ENCODE data around the gene AGMAT. TPM values are rescaled to one million over a fixed set of nuclear protein-coding genes. Genes with fewer than 3 reads are reported as not detected.
A peak's percentile ranks its signal among the peaks of the same experiment; 100 is the strongest.

The AGMAT gene, protein sequence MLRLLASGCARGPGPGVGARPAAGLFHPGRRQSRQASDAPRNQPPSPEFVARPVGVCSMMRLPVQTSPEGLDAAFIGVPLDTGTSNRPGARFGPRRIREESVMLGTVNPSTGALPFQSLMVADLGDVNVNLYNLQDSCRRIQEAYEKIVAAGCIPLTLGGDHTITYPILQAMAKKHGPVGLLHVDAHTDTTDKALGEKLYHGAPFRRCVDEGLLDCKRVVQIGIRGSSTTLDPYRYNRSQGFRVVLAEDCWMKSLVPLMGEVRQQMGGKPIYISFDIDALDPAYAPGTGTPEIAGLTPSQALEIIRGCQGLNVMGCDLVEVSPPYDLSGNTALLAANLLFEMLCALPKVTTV
- not detected for total RNA-seq

DNA sequence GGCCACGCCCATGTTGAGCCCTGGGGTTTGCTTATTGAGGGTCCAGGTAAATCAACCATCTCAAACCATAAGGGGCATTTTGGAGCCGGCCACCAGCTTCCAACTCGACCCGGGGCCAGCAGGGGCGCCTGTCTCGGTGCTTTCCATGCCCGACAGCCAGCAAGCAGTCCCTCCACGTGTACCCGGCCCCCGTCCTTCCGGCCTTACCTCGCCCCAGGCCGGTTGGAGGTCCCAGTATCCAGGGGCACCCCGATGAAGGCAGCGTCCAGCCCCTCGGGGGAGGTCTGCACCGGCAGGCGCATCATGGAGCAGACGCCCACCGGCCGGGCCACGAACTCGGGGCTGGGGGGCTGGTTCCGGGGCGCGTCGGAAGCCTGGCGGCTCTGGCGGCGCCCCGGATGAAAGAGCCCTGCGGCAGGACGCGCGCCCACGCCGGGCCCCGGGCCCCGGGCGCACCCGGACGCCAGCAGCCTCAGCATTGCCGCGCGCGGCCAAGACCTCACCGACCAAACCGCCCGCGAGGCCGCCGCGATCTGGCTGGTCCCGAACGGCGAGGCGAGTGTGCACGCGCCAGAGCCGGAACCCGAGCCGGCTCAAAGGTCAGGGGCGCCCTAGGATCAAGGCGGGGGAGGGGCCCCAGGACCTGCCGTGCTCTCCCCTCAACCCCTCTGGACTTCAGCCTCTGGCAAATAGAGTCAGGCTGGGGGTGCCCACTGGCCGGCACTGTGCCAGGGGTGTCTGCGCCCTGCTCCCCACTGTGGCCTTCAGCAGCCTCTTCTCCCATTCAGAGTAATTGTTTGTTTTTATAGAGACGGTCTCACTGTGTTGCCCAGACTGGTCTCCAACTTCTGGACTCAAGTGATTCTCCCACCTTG lies at the start of gene AGMAT:
AGMAT (minus strand) TSS at position 563 of the 875 bp plus-strand sequence; CDS start at position 479, 84 bp downstream.
- Histone ChIP-seq H3K36me3 (no peaks in the 10 kb centered on the region), H3K27me3 (peaks cover 0 to 10% of the 10 kb centered on the region in 2 donors), H3K27ac (peak within 1 kb of the TSS in 1 of 4 donors; percentile 70), H3K4me3 (peak within 1 kb of the TSS; percentile 33 to 53 (median 44)), H3K9me3 (no peaks in the 10 kb centered on the region), H3K4me1 (peaks cover 0 to 10% (median 7%) of the 10 kb centered on the region in 4 donors)
- DNase-seq (ENCODE audit: low spot score in 2 of 2): no peak
- no peak for TF ChIP-seq EP300 (IDR thresholded peaks at IDR 0.05)
- TF ChIP-seq, protein P1, sequence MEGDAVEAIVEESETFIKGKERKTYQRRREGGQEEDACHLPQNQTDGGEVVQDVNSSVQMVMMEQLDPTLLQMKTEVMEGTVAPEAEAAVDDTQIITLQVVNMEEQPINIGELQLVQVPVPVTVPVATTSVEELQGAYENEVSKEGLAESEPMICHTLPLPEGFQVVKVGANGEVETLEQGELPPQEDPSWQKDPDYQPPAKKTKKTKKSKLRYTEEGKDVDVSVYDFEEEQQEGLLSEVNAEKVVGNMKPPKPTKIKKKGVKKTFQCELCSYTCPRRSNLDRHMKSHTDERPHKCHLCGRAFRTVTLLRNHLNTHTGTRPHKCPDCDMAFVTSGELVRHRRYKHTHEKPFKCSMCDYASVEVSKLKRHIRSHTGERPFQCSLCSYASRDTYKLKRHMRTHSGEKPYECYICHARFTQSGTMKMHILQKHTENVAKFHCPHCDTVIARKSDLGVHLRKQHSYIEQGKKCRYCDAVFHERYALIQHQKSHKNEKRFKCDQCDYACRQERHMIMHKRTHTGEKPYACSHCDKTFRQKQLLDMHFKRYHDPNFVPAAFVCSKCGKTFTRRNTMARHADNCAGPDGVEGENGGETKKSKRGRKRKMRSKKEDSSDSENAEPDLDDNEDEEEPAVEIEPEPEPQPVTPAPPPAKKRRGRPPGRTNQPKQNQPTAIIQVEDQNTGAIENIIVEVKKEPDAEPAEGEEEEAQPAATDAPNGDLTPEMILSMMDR (IDR thresholded peaks at IDR 0.05): peak in 2 of 5 experiments; percentile 11 to 13
- 3 to 14% methylated on average over 8 to 26 of the region's 68 CpGs for WGBS, 2 donors

DNA sequence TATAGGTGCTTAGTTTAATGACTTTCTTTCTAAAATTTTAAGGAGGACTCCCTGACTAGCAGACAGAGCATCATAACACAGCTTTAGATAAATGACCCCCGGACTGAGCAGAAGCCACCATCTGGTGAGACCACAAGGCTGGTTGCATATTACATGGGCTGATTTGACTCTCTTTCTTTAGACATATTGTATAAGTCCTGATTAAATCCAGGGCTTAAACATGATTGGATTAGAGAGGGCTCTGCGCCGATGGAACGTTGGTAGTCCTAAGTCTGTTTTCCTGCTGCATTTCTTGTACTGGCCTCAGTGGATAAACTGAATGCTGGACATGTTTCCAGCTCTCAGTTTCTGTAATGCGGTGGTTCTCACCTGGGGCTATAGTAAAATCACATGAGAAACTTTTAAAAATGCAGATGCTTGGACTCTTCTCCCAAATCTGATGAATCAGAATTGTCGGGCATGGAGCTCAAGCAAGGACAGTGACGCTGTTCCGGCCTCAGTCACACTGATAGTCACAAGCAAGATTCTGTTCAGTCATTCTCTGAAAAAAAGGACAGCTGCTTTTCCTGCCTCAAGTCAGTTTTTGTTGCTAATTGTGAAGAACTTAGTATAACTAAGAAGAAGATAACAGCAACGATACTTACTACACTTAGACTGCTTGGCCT lies 49.0 kb upstream of the AGMAT start:
- H3K9me3 ChIP-seq: no peaks in the 10 kb centered on the region
- no peak overlapping the region for H3K4me3 ChIP-seq
- no peaks in the 10 kb centered on the region for H3K27me3 ChIP-seq
- DNase-seq (ENCODE audit: low spot score in 2 of 2): no peak
- H3K36me3 ChIP-seq: peaks cover 2 to 91% (median 25%) of the 10 kb centered on the region in 3 donors
- 95 to 96% methylated on average over 9 of the region's 9 CpGs for WGBS, 2 donors
- peaks cover 0 to 7% (median 0%) of the 10 kb centered on the region in 4 donors for H3K4me1 ChIP-seq
- TF ChIP-seq POLR2A (IDR thresholded peaks at IDR 0.05) (no peak), EP300 (IDR thresholded peaks at IDR 0.05) (no peak)
- TF ChIP-seq, protein P1 (IDR thresholded peaks at IDR 0.05): no peak
- no peak overlapping the region for H3K27ac ChIP-seq

DNA sequence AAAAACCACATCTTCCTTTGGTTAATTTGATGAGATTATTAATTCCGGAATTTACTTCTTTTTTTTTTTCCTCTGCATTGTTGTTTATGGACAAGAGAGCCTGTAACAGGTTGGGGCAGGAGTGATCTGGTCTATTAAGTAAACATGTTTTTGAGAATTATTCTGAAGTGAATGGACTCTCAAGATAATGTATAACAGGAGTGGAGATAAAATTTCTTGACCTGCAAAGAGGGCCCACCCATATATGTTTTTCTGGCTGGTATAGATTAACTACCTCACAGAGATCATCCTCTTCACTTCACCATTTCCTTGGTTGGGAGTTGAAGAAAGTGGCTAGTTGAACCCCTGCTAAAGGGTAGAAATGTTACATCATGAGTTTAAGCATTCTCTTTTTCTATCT lies 43.2 kb upstream of the AGMAT start:
- no peak overlapping the region for H3K4me3 ChIP-seq
- peaks cover 0 to 53% (median 6%) of the 10 kb centered on the region in 3 donors for H3K36me3 ChIP-seq
- TF ChIP-seq, protein P1 (IDR thresholded peaks at IDR 0.05): no peak
- TF ChIP-seq EP300 (IDR thresholded peaks at IDR 0.05) (no peak), POLR2A (IDR thresholded peaks at IDR 0.05) (no peak)
- H3K9me3 ChIP-seq: no peaks in the 10 kb centered on the region
- DNase-seq (ENCODE audit: low spot score in 2 of 2): no peak
- WGBS, 2 donors: 63 to 65% methylated on average over 1 of the region's 1 CpG
- H3K27ac ChIP-seq: peak overlapping the region in 2 of 4 donors; percentile 14 to 45
- H3K4me1 ChIP-seq: peaks cover 0 to 54% (median 13%) of the 10 kb centered on the region in 4 donors
- no peaks in the 10 kb centered on the region for H3K27me3 ChIP-seq

DNA sequence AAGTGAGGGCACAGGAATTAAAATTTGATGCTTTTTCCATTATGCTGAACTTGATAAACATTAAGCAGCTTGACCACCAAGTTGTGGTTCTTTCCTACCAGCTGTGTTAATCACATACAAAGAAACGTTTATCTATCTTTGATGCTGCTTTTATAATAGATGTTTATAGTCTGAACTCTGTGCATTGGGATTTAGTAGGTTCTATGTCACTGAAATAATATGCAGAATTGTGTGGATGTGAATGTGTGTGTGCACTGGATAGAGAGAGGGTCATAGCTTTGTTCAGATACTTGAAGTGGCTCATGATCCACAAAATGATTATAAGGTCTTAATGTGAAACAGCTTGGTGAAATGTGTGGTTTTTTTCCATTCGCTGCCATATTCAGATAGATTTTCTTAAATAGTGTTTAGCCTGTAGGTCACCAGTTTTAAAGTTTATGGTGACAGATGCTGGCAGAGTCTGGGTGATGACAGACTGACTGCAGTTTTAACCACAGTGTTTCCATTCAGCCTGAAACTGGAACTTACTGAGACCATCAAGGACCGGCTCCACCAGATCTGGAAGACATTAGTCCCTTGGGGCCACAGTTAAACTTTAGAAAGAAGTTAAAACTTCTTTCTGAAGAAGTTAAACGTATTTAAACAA lies 42.6 kb upstream of the AGMAT start:
- TF ChIP-seq, protein P1 (IDR thresholded peaks at IDR 0.05): no peak
- TF ChIP-seq EP300 (IDR thresholded peaks at IDR 0.05): no peak
- TF ChIP-seq POLR2A (IDR thresholded peaks at IDR 0.05): no peak
- 22 to 23% methylated on average over 4 of the region's 4 CpGs for WGBS, 2 donors
- peaks cover 0 to 49% (median 6%) of the 10 kb centered on the region in 3 donors for H3K36me3 ChIP-seq
- DNase-seq (ENCODE audit: low spot score in 2 of 2): no peak
- no peaks in the 10 kb centered on the region for H3K27me3 ChIP-seq
- H3K4me1 ChIP-seq: peaks cover 0 to 59% (median 19%) of the 10 kb centered on the region in 4 donors
- H3K4me3 ChIP-seq: no peak overlapping the region
- H3K27ac ChIP-seq: peak overlapping the region in 2 of 4 donors; percentile 14 to 45
- H3K9me3 ChIP-seq: no peaks in the 10 kb centered on the region

Data from tibial nerve (tissue), 4 donors.